ENCODE results near the gene DAZ2. TPM values are rescaled to one million over a fixed set of nuclear protein-coding genes. Genes with fewer than 3 reads are reported as not detected.
"Not testable (repeated sequence)": the region's sequence is repeated elsewhere in the genome, so short reads cannot be mapped to it uniquely, and the experiment has no call there.

DAZ2 gene
- not detected for total RNA-seq
- not detected for total RNA-seq (2013)

GRCh38 chrY:23219233-23219632, at the start of gene DAZ2:
DAZ2 (plus strand) TSS chrY:23219533; CDS start chrY:23219741, 208 bp downstream.
- H3K27me3 Mint-ChIP-seq (ENCODE audit: low read depth in 2 of 2); H3K36me3 Mint-ChIP-seq; ATAC-seq; H3K4me3 Mint-ChIP-seq; DNase-seq; H3K4me3 ChIP-seq (ENCODE audit: low read length); H3K36me3 ChIP-seq (ENCODE audit: control insufficient read depth, insufficient read depth, low read length); intact Hi-C loops (cut with micrococcal nuclease); H3K27ac Mint-ChIP-seq; H3K4me1 Mint-ChIP-seq; H3K27me3 ChIP-seq (ENCODE audit: control insufficient read depth, insufficient read depth, low read length); H3K9me3 Mint-ChIP-seq; H3K27ac ChIP-seq (ENCODE audit: low read length); H3K4me1 ChIP-seq (ENCODE audit: control insufficient read depth, insufficient read depth, low read length); H3K9me3 ChIP-seq (ENCODE audit: control insufficient read depth, insufficient read depth, low read length): not testable (repeated sequence)
- WGBS (ENCODE audit: insufficient coverage): no CpG with 5 or more reads among the region's 23 CpGs

GRCh38 chrY:23198908-23199307, 20.4 kb upstream of the DAZ2 start, which contains the start of gene DAZ1:
DAZ1 (minus strand) TSS chrY:23199008; CDS start chrY:23198800, 208 bp downstream.
- H3K27me3 ChIP-seq (ENCODE audit: control insufficient read depth, insufficient read depth, low read length); H3K27me3 Mint-ChIP-seq (ENCODE audit: low read depth in 2 of 2); H3K36me3 ChIP-seq (ENCODE audit: control insufficient read depth, insufficient read depth, low read length); DNase-seq; H3K9me3 Mint-ChIP-seq; ATAC-seq; H3K4me1 ChIP-seq (ENCODE audit: control insufficient read depth, insufficient read depth, low read length); H3K27ac Mint-ChIP-seq; intact Hi-C loops (cut with micrococcal nuclease); H3K4me1 Mint-ChIP-seq; H3K9me3 ChIP-seq (ENCODE audit: control insufficient read depth, insufficient read depth, low read length); H3K36me3 Mint-ChIP-seq; H3K4me3 ChIP-seq (ENCODE audit: low read length); H3K4me3 Mint-ChIP-seq; H3K27ac ChIP-seq (ENCODE audit: low read length): not testable (repeated sequence)
- no CpG with 5 or more reads among the region's 23 CpGs for WGBS (ENCODE audit: insufficient coverage)

GRCh38 chrY:23207455-23207854, 11.9 kb upstream of the DAZ2 start:
- H3K27me3 Mint-ChIP-seq (ENCODE audit: low read depth in 2 of 2); intact Hi-C loops (cut with micrococcal nuclease); H3K36me3 Mint-ChIP-seq; H3K4me3 Mint-ChIP-seq; H3K4me3 ChIP-seq (ENCODE audit: low read length); H3K4me1 Mint-ChIP-seq; H3K4me1 ChIP-seq (ENCODE audit: control insufficient read depth, insufficient read depth, low read length); H3K27me3 ChIP-seq (ENCODE audit: control insufficient read depth, insufficient read depth, low read length); H3K27ac Mint-ChIP-seq; DNase-seq; H3K36me3 ChIP-seq (ENCODE audit: control insufficient read depth, insufficient read depth, low read length); H3K27ac ChIP-seq (ENCODE audit: low read length); H3K9me3 Mint-ChIP-seq; H3K9me3 ChIP-seq (ENCODE audit: control insufficient read depth, insufficient read depth, low read length); ATAC-seq: not testable (repeated sequence)
- WGBS (ENCODE audit: insufficient coverage): no CpG with 5 or more reads among the region's 4 CpGs

GRCh38 chrY:23209802-23210495, 9.4 kb upstream of the DAZ2 start:
- H3K4me1 Mint-ChIP-seq; H3K27ac Mint-ChIP-seq; H3K27me3 ChIP-seq (ENCODE audit: control insufficient read depth, insufficient read depth, low read length); H3K9me3 Mint-ChIP-seq; H3K4me3 ChIP-seq (ENCODE audit: low read length); H3K36me3 Mint-ChIP-seq; H3K4me3 Mint-ChIP-seq; H3K27ac ChIP-seq (ENCODE audit: low read length); ATAC-seq; H3K27me3 Mint-ChIP-seq (ENCODE audit: low read depth in 2 of 2); intact Hi-C loops (cut with micrococcal nuclease); DNase-seq; H3K9me3 ChIP-seq (ENCODE audit: control insufficient read depth, insufficient read depth, low read length); H3K36me3 ChIP-seq (ENCODE audit: control insufficient read depth, insufficient read depth, low read length); H3K4me1 ChIP-seq (ENCODE audit: control insufficient read depth, insufficient read depth, low read length): not testable (repeated sequence)
- no CpG with 5 or more reads among the region's 4 CpGs for WGBS (ENCODE audit: insufficient coverage)

GRCh38 chrY:23210681-23211080, 8.7 kb upstream of the DAZ2 start:
- H3K36me3 Mint-ChIP-seq; H3K4me1 Mint-ChIP-seq; H3K4me3 Mint-ChIP-seq; H3K27me3 ChIP-seq (ENCODE audit: control insufficient read depth, insufficient read depth, low read length); H3K4me1 ChIP-seq (ENCODE audit: control insufficient read depth, insufficient read depth, low read length); H3K36me3 ChIP-seq (ENCODE audit: control insufficient read depth, insufficient read depth, low read length); DNase-seq; H3K27me3 Mint-ChIP-seq (ENCODE audit: low read depth in 2 of 2); H3K27ac ChIP-seq (ENCODE audit: low read length); ATAC-seq; H3K9me3 Mint-ChIP-seq; H3K27ac Mint-ChIP-seq; H3K9me3 ChIP-seq (ENCODE audit: control insufficient read depth, insufficient read depth, low read length); H3K4me3 ChIP-seq (ENCODE audit: low read length); intact Hi-C loops (cut with micrococcal nuclease): not testable (repeated sequence)
- no CpG with 5 or more reads among the region's 4 CpGs for WGBS (ENCODE audit: insufficient coverage)

Other genes with a start within 250 kb of the DAZ2 start
- not detected for gene BPY2, start 235.3 kb upstream of the DAZ2 start, total RNA-seq
- gene DAZ1, start 20.5 kb upstream of the DAZ2 start, total RNA-seq: not detected

Data from natural killer cell (primary cell).